GM08714 (cell line): ENCODE results near the gene CNBD2.
"Not testable (repeated sequence)": the region's sequence is repeated elsewhere in the genome, so short reads cannot be mapped to it uniquely, and the experiment has no call there.

Source experiments
- H3K4me3 ChIP-seq: fragments of 200-500 bp; sonication (Bioruptor generic); 2 replicates; pipeline ENCODE4 v1.5.1; 2014; ENCODE audit warnings: mild to moderate bottlenecking, low read length, inconsistent platforms
- ZNF274 ChIP-seq: IDR thresholded peaks from 2 replicates; pipeline ENCODE4 v1.6.1; 2012; ENCODE audit warnings: mild to moderate bottlenecking, low read depth, low read length

Gene CNBD2

GRCh38 chr20:35956616-35957015 is 11.8 kb upstream of the CNBD2 start:
- no peak for TF ChIP-seq ZNF274
- no peak overlapping the region for H3K4me3 ChIP-seq

- not testable (repeated sequence) for H3K4me3 ChIP-seq
Measured at GRCh38 chr20:35959291-35959690, 9.1 kb upstream of the CNBD2 start.

DNA sequence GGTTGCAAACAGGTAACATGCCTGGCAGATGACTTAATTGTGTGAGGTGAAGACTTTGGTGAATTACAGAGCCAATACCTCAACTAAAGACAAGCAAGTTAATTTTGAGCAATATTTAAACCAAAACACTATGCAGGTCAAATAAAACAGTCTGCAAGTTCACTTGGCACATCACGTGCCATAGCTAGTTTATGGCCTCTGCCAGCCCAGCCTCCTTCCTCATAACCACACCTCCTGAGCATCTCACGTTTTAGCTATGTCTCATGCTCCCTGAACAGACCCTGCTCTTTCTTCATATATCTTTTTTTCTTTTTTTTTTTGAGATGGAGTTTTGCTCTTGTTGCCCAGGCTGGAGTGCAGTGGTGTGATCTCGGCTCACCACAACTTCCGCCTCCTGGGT is 4.5 kb upstream of the CNBD2 start:
- no peak for TF ChIP-seq ZNF274
- no peak overlapping the region for H3K4me3 ChIP-seq

GRCh38 chr20:35968930-35969329 is 540 bp downstream of the CNBD2 start:
- H3K4me3 ChIP-seq: no peak overlapping the region
- no peak for TF ChIP-seq ZNF274

- no peak overlapping the region for H3K4me3 ChIP-seq
- TF ChIP-seq ZNF274: no peak
Measured at GRCh38 chr20:35971981-35972380, 3.6 kb downstream of the CNBD2 start.

GRCh38 chr20:35972462-35972861 is 4.1 kb downstream of the CNBD2 start:
- no peak for TF ChIP-seq ZNF274
- H3K4me3 ChIP-seq: no peak overlapping the region

DNA sequence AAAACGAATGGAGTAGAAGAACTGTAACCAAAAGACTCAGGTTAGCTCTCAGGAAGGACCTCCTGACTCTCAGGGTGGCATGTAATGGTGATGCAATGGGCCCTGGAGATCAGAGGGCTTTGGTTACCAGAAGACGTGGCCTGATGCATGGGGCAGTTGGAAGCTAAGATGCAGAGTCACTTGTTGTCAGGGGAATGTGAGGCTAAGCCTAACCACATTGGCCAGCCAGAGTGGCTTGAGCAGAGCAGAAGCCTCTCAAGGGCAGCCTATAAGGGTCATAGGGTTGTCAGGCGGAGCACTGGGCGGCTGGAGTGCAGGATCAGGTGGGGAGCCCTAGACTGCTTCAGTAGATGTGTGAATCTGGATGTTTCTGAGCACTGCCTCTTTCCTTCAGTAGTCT is 5.9 kb downstream of the CNBD2 start:
- H3K4me3 ChIP-seq: no peak overlapping the region

DNA sequence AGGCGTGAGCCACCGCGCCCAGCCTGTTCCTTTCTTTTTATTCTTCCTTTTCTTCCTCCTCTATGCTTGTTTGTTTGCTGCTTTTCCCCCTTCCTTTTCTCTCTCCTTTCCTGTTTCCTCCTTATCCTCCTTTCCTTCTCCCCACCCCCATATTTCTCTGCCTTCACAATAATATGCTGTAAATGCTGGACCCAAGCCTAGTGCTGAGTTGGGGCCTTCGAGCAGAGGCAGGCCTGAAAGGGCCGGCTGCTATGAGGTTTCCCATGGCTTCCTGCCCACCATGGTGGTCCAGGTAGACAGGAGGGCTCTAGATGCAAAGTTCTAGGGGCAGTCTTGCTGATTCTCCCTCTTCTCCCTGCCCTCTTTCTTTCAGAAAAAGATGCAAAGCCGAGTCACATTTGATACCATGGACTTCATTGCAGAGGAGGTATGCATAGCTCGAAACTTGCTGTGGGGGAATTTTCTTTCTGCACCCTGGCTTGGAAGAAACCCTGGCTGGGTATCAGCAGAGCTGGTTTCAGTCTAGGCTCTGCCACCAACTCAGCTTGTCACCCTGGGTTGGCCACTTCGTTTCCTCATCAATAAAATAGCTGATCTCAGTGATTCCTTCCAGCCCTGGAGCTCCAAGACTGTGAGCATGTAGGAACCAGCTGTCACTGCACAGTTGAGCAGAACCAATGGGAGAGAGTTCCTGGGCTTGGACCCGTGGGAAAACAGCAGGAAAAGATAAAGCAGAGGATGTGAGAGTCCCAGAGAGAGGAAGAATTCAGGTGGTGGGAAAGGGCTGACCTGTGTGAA is 7.4 kb downstream of the CNBD2 start:
- TF ChIP-seq ZNF274: no peak

More for the DNA sequence above, 5.9 kb downstream of the CNBD2 start:
- no peak for TF ChIP-seq ZNF274

GRCh38 chr20:35978041-35978513 is 9.7 kb downstream of the CNBD2 start:
- H3K4me3 ChIP-seq: no peak overlapping the region
- no peak for TF ChIP-seq ZNF274

More for the DNA sequence above, 7.4 kb downstream of the CNBD2 start:
- no peak overlapping the region for H3K4me3 ChIP-seq

GRCh38 chr20:35979544-35979943 is 11.2 kb downstream of the CNBD2 start:
- TF ChIP-seq ZNF274: no peak
- no peak overlapping the region for H3K4me3 ChIP-seq

- no peak overlapping the region for H3K4me3 ChIP-seq
- TF ChIP-seq ZNF274: no peak
Measured at GRCh38 chr20:35981969-35982368, 13.6 kb downstream of the CNBD2 start.

GRCh38 chr20:35984382-35984781 is 16.0 kb downstream of the CNBD2 start:
- no peak for TF ChIP-seq ZNF274
- H3K4me3 ChIP-seq: no peak overlapping the region

- no peak overlapping the region for H3K4me3 ChIP-seq
- no peak for TF ChIP-seq ZNF274
Measured at GRCh38 chr20:35985806-35986205, 17.4 kb downstream of the CNBD2 start.

DNA sequence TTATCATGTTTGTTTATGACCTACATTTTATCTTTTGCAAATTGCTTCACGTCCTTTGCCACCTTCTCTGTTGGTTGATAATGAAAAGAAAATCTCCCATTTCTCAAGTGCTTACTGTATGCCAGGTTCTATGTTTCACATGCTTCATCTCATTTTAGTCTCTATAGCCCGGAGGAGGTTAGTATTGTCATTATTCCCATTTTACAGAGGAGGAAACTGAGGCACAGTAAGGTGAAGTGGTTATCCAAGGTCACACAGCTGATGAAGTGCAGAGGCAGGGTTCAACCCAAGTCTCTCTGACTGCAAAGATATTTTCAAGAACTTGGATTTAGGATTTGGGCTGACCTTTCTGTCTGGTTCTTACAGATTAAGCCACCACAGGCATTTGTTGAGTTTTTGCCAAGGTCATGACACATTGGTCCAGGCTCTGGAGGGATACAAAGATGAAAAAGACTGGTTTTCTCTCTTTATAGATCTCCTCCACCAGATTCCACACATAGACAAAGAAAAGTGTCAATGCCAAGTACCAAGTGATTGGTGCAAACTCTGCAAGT is 20.6 kb downstream of the CNBD2 start:
- no peak for TF ChIP-seq ZNF274
- no peak overlapping the region for H3K4me3 ChIP-seq

GRCh38 chr20:35991142-35991771 is 22.9 kb downstream of the CNBD2 start:
- no peak overlapping the region for H3K4me3 ChIP-seq
- TF ChIP-seq ZNF274: no peak
